Measurements from ENCODE around the gene CLK3. TPM values are rescaled to one million over a fixed set of nuclear protein-coding genes. Genes with fewer than 3 reads are reported as not detected.

The CLK3 gene
- total and polyA plus RNA-seq, 2 of the 8 experiments (the other 6 are each of a cell fraction or from before 2014, with no cell fraction given) = 43.5 to 67.3 TPM

DNA sequence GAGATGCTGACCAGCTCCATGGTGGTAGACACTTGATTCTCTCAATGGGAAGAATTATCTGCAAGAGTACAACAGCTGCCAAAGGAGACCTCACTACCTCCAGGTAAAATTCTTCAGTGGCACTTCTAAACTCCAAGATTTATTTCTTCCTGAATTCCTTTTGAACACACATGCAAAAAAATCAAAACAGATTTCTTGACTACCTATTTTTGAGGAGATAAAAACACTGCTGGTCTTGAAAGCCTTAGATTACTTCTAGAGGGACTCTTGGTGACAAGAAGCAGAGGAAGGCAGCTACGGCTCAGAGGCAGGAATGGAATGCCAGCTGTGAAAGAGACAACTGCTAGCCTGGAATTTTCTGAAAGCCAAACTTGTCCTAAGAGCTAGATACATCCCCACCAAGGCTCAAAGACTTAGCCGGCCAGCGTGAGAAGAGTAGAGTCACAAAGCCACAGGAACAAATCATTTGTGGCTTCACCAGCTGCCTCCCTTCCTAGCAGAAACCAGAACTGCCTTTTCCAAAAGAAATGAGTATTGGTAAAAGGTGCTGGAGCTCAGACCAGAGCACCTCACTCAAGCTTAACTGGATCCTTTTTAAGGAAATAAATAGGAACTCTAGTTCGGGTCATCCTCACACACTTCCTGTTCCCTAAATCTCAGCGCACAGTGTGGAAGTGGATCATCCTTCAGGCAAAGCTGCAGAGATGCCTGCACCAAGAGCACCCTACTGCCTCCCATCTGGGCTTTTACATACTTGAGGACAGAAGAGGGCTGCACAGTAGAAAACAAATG, 32.6 kb downstream of the CLK3 start:
- Histone ChIP-seq H2AK5ac (ENCODE audit: low read depth, low read length) (no peak overlapping the region), H4K8ac (ENCODE audit: extremely low read depth, insufficient read depth, low read length) (no peak overlapping the region), H3K56ac (replicated peaks; ENCODE audit: insufficient read length, low read depth, low read length) (no peak overlapping the region), H4K20me1 (replicated peaks in 1 of 2; ENCODE audit: control insufficient read depth in 1 of 2, insufficient read depth in 2 of 2, low read length in 2 of 2) (peaks cover 0 to 5% of the 10 kb centered on the region in 2 experiments), H3K9me3 (ENCODE audit: insufficient read depth in 2 of 2, low read depth in 1 of 2, low read length in 1 of 2) (no peaks in the 10 kb centered on the region), H4K5ac (ENCODE audit: insufficient read length, low read depth, low read length) (no peak overlapping the region), H3K27ac (ENCODE audit: low read depth, low read length) (no peak overlapping the region), H2AFZ (ENCODE audit: low read length) (no peak overlapping the region), H3K4me2 (ENCODE audit: insufficient read depth in 1 of 2, low read depth in 2 of 2, low read length in 2 of 2) (no peak overlapping the region), H3K4me3 (ENCODE audit: extremely low read depth in 1 of 4, insufficient read depth in 2 of 4, low read depth in 3 of 4, low read length in 4 of 4) (no peak overlapping the region), H2BK15ac (ENCODE audit: low read length) (no peak overlapping the region), H3K79me2 (ENCODE audit: control insufficient read depth in 1 of 2, insufficient read depth in 2 of 2, low read length in 2 of 2) (peaks cover 0 to 5% of the 10 kb centered on the region in 2 experiments; a peak in 1 of 4 replicates), H3K14ac (ENCODE audit: insufficient read length) (no peak overlapping the region), H3K79me1 (ENCODE audit: low read depth, low read length) (peaks cover 11% of the 10 kb centered on the region; the same call in 1 of the 2 replicates), H2BK120ac (replicated peaks; ENCODE audit: low read depth, low read length) (no peak overlapping the region), H3K36me3 (ENCODE audit: control insufficient read depth in 2 of 4, insufficient read depth in 4 of 4, low read length in 3 of 4) (no peaks in the 10 kb centered on the region; a peak in 1 of 8 replicates), H2BK5ac (ENCODE audit: low read depth, low read length) (no peak overlapping the region), H2BK12ac (ENCODE audit: low read depth, low read length) (no peak overlapping the region), H3K18ac (ENCODE audit: extremely low read depth, low read length) (no peak overlapping the region), H3K23me2 (ENCODE audit: low read depth, low read length) (no peaks in the 10 kb centered on the region), H3K23ac (ENCODE audit: insufficient read length) (no peak overlapping the region), H3K27me3 (replicated peaks in 1 of 4; ENCODE audit: control insufficient read depth in 3 of 4, extremely low read depth in 1 of 4, insufficient read depth in 3 of 4, low read length in 3 of 4) (no peaks in the 10 kb centered on the region), H3K9ac (replicated peaks in 1 of 4; ENCODE audit: extremely low read depth in 1 of 4, low read depth in 3 of 4, low read length in 3 of 4) (no peak overlapping the region), H3K4ac (replicated peaks; ENCODE audit: insufficient read length, low read depth, low read length) (no peak overlapping the region), H2BK20ac (ENCODE audit: low read length) (no peak overlapping the region), H4K91ac (replicated peaks; ENCODE audit: insufficient read length, low read length) (no peak overlapping the region), H3K4me1 (replicated peaks in 1 of 4; ENCODE audit: control insufficient read depth in 3 of 4, insufficient read depth in 4 of 4, low read length in 3 of 4) (peaks cover 0 to 4% (median 3%) of the 10 kb centered on the region in 4 experiments; a peak in 4 of 7 replicates)
- FAIRE-seq (no peak), DNase-seq (ENCODE audit: low read depth in 1 of 2, low spot score in 2 of 2) (no peak)
- ChIA-PET CTCF (ENCODE audit: partially characterized antibody) (interaction anchor here (0.6 to 24.1 kb wide), 10 partner anchors 7 to 151 kb away, joined by 3 to 538 read pairs (median 4); partner anchors contain the start of genes CLK3 and CSK), POLR2A (ENCODE audit: partially characterized antibody) (interaction anchor here (1.0 to 1.1 kb wide), 2 partner anchors 12 to 21 kb away, joined by 3 read pairs; no protein-coding TSS in a partner anchor)
- TF ChIP-seq TAF7 (optimal IDR thresholded peaks at IDR 0.05; ENCODE audit: borderline replicate concordance, low read depth, low read length) = no peak
- TF ChIP-seq TCF12 (IDR thresholded peaks at IDR 0.05; ENCODE audit: low read depth, low read length) = no peak
- TF ChIP-seq JUN (IDR thresholded peaks at IDR 0.05; ENCODE audit: low read depth, low read length) = no peak
- no peak for TF ChIP-seq NANOG (IDR thresholded peaks at IDR 0.05; ENCODE audit: insufficient read depth, low read depth, low read length, poor library complexity, severe bottlenecking)
- no peak for TF ChIP-seq KDM4A (IDR thresholded peaks at IDR 0.05; ENCODE audit: low read depth, low read length, severe bottlenecking)
- TF ChIP-seq SAP30 (IDR thresholded peaks at IDR 0.05; ENCODE audit: insufficient read depth, insufficient replicate concordance, low read length) = no peak
- 91% methylated on average over 5 of the region's 5 CpGs; no CpG with 5 or more reads in 1 of the 2 experiments for WGBS, 2 experiments (ENCODE audit: extremely low coverage in 1 of 2, insufficient coverage in 1 of 2, insufficient read length in 1 of 2, insufficient replicate concordance in 2 of 2, low coverage in 1 of 2, low lambda C conversion rate in 2 of 2, missing lambda C conversion rate in 1 of 2)

Measured in H1 (cell line).